Loucy (cell line): ENCODE results near the gene BIRC7.

ENCODE experiments used
- H2AFZ ChIP-seq: fragments of 200-600 bp; sonication (generic); 2 replicates; pipeline ENCODE4 v1.6.0; 2016; ENCODE audit warnings: antibody characterized with exemption, mild to moderate bottlenecking, low read length, moderate library complexity
- H3F3A ChIP-seq: fragments of 200-600 bp; 2 replicates; pipeline ENCODE4 v1.6.0; 2016; ENCODE audit warnings: antibody characterized with exemption, low read depth, mild to moderate bottlenecking
- H3K27me3 ChIP-seq: fragments of 200-600 bp; sonication (generic); 2 replicates; pipeline ENCODE4 v1.6.1; 2014; ENCODE audit warnings: low read length, mild to moderate bottlenecking; ENCODE audit not compliant: insufficient read depth, poor library complexity, severe bottlenecking
- H3K36me3 ChIP-seq: fragments of 200-600 bp; sonication (generic); 2 replicates; pipeline ENCODE4 v1.6.1; 2016; ENCODE audit warnings: low read length; ENCODE audit not compliant: insufficient read depth
- H3K4me1 ChIP-seq: fragments of 200-600 bp; sonication (generic); 2 replicates; pipeline ENCODE4 v1.5.1; 2014; ENCODE audit warnings: low read length, mild to moderate bottlenecking; ENCODE audit not compliant: insufficient read depth, poor library complexity, severe bottlenecking
- H3K4me2 ChIP-seq: fragments of 200-600 bp; sonication (generic); 2 replicates; pipeline ENCODE4 v1.6.0; 2014; ENCODE audit warnings: antibody characterized with exemption, low read length, low read depth, mild to moderate bottlenecking; ENCODE audit not compliant: poor library complexity, severe bottlenecking
- H3K4me3 ChIP-seq: fragments of 200-600 bp; sonication (generic); 2 replicates; pipeline ENCODE4 v1.5.1; 2014; ENCODE audit warnings: low read length, mild to moderate bottlenecking, mixed read lengths; ENCODE audit not compliant: poor library complexity, severe bottlenecking
- H3K79me2 ChIP-seq: fragments of 200-600 bp; sonication (generic); 2 replicates; pipeline ENCODE4 v1.6.1; 2014; ENCODE audit warnings: low read length; ENCODE audit not compliant: insufficient read depth
- H3K9ac ChIP-seq: fragments of 200-600 bp; sonication (generic); 2 replicates; pipeline ENCODE4 v1.6.0; 2014; ENCODE audit warnings: mild to moderate bottlenecking, low read depth, low read length, moderate library complexity; ENCODE audit not compliant: poor library complexity, severe bottlenecking
- H3K9me2 ChIP-seq: fragments of 200-600 bp; sonication (generic); replicated peaks from 2 replicates; pipeline ENCODE4 v1.6.1; 2016; ENCODE audit warnings: low read depth, low read length, mixed read lengths
- H3K9me3 ChIP-seq: fragments of 200-600 bp; sonication (generic); 2 replicates; pipeline ENCODE4 v1.6.1; 2014; ENCODE audit warnings: mild to moderate bottlenecking, antibody characterized with exemption, low read length, low read depth; ENCODE audit not compliant: insufficient read depth
- H4K20me1 ChIP-seq: fragments of 200-600 bp; sonication (generic); 2 replicates; pipeline ENCODE4 v1.6.0; 2014; ENCODE audit warnings: antibody characterized with exemption, low read length, mild to moderate bottlenecking; ENCODE audit not compliant: insufficient read depth, poor library complexity, severe bottlenecking
- EZH2phosphoT487 ChIP-seq: fragments of 200-600 bp; IDR thresholded peaks from 2 replicates; pipeline ENCODE4 v1.6.1; 2018; ENCODE audit warnings: antibody characterized with exemption, mild to moderate bottlenecking, moderate library complexity, borderline replicate concordance
- TF ChIP-seq, protein P1 (sequence below): fragments of 200-600 bp; sonication (generic); conservative IDR thresholded peaks from 2 replicates; pipeline ENCODE4 v1.5.1; 2014; ENCODE audit warnings: mild to moderate bottlenecking, antibody characterized with exemption, low read length

BIRC7 gene

DNA sequence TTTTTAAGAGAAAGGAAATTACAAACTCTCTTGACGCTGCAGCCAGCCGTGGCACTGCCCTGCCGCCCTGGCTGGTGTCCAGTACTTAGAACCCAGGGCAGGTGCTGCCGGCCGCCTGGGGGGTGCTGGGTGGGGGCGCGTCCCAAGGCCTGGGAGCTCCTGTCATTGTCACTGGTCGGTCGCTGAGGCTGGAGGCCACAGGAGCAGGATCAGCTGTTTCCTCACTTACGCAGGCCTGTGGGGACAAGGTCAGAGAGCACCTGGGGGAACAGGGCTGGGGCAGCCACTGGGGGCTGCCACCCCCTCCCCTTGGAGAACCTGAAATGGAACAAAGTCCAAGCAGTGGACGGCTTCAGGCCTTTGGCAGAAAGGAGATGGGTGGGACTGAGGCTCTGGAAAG is 5.6 kb downstream of the BIRC7 start:
- Histone ChIP-seq H3K4me3 (no peak overlapping the region), H3K27me3 (no peaks in the 10 kb centered on the region), H2AFZ (no peak overlapping the region), H3F3A (no peaks in the 10 kb centered on the region), H3K4me1 (no peaks in the 10 kb centered on the region), H4K20me1 (no peaks in the 10 kb centered on the region), H3K4me2 (no peak overlapping the region), H3K9me3 (no peaks in the 10 kb centered on the region), H3K79me2 (no peaks in the 10 kb centered on the region), H3K9ac (no peak overlapping the region), H3K9me2 (no peaks in the 10 kb centered on the region), H3K36me3 (no peaks in the 10 kb centered on the region)
- TF ChIP-seq, protein P1, sequence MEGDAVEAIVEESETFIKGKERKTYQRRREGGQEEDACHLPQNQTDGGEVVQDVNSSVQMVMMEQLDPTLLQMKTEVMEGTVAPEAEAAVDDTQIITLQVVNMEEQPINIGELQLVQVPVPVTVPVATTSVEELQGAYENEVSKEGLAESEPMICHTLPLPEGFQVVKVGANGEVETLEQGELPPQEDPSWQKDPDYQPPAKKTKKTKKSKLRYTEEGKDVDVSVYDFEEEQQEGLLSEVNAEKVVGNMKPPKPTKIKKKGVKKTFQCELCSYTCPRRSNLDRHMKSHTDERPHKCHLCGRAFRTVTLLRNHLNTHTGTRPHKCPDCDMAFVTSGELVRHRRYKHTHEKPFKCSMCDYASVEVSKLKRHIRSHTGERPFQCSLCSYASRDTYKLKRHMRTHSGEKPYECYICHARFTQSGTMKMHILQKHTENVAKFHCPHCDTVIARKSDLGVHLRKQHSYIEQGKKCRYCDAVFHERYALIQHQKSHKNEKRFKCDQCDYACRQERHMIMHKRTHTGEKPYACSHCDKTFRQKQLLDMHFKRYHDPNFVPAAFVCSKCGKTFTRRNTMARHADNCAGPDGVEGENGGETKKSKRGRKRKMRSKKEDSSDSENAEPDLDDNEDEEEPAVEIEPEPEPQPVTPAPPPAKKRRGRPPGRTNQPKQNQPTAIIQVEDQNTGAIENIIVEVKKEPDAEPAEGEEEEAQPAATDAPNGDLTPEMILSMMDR: no peak
- TF ChIP-seq EZH2phosphoT487: no peak

DNA sequence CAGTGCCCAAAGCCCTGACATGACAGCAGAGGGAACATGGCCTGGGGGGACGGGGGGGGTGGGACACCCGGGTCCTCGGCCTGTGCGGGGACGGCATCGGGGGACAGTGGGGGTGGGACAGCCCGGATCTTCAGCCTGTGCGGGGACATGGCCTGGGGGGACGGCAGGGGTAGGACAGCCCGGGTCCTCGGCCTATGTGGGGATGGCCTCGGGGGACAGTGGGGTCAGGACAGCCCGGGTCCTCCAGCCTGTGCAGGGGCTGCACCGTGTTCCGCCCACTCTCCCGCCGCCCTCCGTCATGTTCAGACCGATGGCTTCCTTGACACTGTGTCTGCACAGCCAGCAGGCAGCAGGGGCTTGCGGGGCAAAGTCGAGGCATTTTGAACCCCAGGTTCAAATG is 7.0 kb downstream of the BIRC7 start:
- Histone ChIP-seq H3K4me3 (no peak overlapping the region), H3K27me3 (no peaks in the 10 kb centered on the region), H3K4me2 (no peak overlapping the region), H3K36me3 (no peaks in the 10 kb centered on the region), H3F3A (no peaks in the 10 kb centered on the region), H3K4me1 (no peaks in the 10 kb centered on the region), H3K9me3 (no peaks in the 10 kb centered on the region), H3K9me2 (no peaks in the 10 kb centered on the region), H2AFZ (no peak overlapping the region), H3K79me2 (no peaks in the 10 kb centered on the region), H3K9ac (no peak overlapping the region), H4K20me1 (no peaks in the 10 kb centered on the region)
- TF ChIP-seq, protein P1: no peak
- TF ChIP-seq EZH2phosphoT487: no peak

DNA sequence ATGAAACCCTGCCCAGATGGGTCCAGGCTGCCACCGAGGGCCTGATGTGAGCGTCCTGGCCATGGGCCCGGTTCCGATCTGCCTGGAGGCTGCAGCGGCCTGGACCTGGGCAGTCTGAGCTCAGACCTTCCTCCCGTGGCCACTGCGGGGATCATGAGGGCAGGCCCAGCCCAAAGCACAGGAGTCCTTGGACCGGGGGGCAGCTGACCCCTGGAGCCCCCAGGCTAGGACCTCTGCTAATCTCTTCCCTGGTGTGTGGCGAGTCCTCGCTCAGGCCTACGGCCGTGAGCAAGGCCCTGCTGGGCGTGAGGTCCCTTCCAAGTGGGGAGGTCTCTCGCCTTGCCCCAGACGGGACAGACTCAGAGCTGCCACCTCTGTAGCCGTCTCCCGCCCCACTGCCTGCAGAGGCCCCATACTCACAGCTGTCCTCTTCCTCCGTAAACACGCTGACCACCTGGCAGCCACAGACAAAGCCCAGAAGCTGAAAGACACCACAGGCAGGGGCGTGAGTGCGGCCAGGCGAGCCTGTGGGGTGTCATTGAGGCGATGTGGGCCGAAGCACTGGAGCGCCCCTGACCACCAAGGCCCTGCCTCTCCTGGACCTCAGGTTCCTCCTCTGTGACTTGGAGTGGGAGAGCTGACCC is 8.0 kb downstream of the BIRC7 start:
- no peak for TF ChIP-seq EZH2phosphoT487
- TF ChIP-seq, protein P1: no peak
- no peaks in the 10 kb centered on the region for H3F3A ChIP-seq
- no peak overlapping the region for H2AFZ ChIP-seq
- H3K79me2 ChIP-seq: no peaks in the 10 kb centered on the region
- no peaks in the 10 kb centered on the region for H3K27me3 ChIP-seq
- no peaks in the 10 kb centered on the region for H3K36me3 ChIP-seq
- H3K4me2 ChIP-seq: no peak overlapping the region
- no peak overlapping the region for H3K9ac ChIP-seq
- no peaks in the 10 kb centered on the region for H3K9me3 ChIP-seq
- H3K4me3 ChIP-seq: no peak overlapping the region
- H3K9me2 ChIP-seq: no peaks in the 10 kb centered on the region
- no peaks in the 10 kb centered on the region for H3K4me1 ChIP-seq
- no peaks in the 10 kb centered on the region for H4K20me1 ChIP-seq
